K562 treated with DMSO at 1 percent for 4 hours (cell line): ENCODE data around the gene FLRT3. TPM values are rescaled to one million over a fixed set of nuclear protein-coding genes. Genes with fewer than 3 reads are reported as not detected.

Experiments used
- total RNA-seq: library from RNA; unstranded; fragments of 300-600 nt; gene quantifications from 2 replicates; pipeline ENCODE4 v1.2.3, GENCODE V29; 2022; ENCODE audit not compliant: insufficient read depth

FLRT3 gene
- total RNA-seq: not detected in 2 replicates

GRCh38 chr20:14337400-14338171 lies at the start of gene FLRT3:
Gene FLRT3, minus strand, starts transcription at chr20:14337612. Its CDS starts 10,106 bp downstream, at chr20:14327506.

